HG03039 (cell line): ENCODE data around the gene PNKP.

ENCODE experiments used
- ATAC-seq: cut with Tn5 transposase; IDR thresholded peaks from one replicate; pipeline ENCODE4 v1.9.1; 2021; ENCODE audit warnings: mild to moderate bottlenecking, moderate library complexity; ENCODE audit not compliant: unreplicated experiment

PNKP gene

GRCh38 chr19:49860336-49861102 is 6.9 kb downstream of the PNKP start:
- ATAC-seq: no peak

GRCh38 chr19:49859682-49860335 is 7.6 kb downstream of the PNKP start:
- no peak for ATAC-seq

- ATAC-seq: no peak
Measured at GRCh38 chr19:49858088-49858985, 9.0 kb downstream of the PNKP start.

- ATAC-seq: no peak
Measured at GRCh38 chr19:49857838-49858087, 9.6 kb downstream of the PNKP start.

- no peak for ATAC-seq
Measured at GRCh38 chr19:49857061-49857837, 10.1 kb downstream of the PNKP start.

- ATAC-seq: no peak
Measured at GRCh38 chr19:49856574-49857021, 10.8 kb downstream of the PNKP start.

- ATAC-seq: no peak
Measured at GRCh38 chr19:49855676-49856573, 11.5 kb downstream of the PNKP start.

GRCh38 chr19:49855277-49855675 is 12.1 kb downstream of the PNKP start:
- ATAC-seq: no peak

GRCh38 chr19:49854378-49855263 is 12.8 kb downstream of the PNKP start:
- no peak for ATAC-seq

GRCh38 chr19:49853852-49854377 is 13.5 kb downstream of the PNKP start:
- no peak for ATAC-seq

GRCh38 chr19:49852631-49853126 is 14.7 kb downstream of the PNKP start:
- ATAC-seq: no peak

GRCh38 chr19:49851456-49852259 is 15.7 kb downstream of the PNKP start:
- peak; percentile 7 for ATAC-seq

GRCh38 chr19:49850487-49851342 is 16.7 kb downstream of the PNKP start, which contains the start of gene PTOV1:
Gene PTOV1, plus strand, starts transcription at chr19:49851159.
- ATAC-seq: peak; percentile 65

GRCh38 chr19:49850221-49850486 is 17.2 kb downstream of the PNKP start:
- no peak for ATAC-seq

- ATAC-seq: no peak
Measured at GRCh38 chr19:49849433-49850220, 17.7 kb downstream of the PNKP start.

- ATAC-seq: no peak
Measured at GRCh38 chr19:49848938-49849337, 18.4 kb downstream of the PNKP start.
